Fibroblast of gingiva (primary cell): ENCODE results near the gene SRRM2.

Source experiments
- DNase-seq: peaks from one replicate; pipeline ENCODE4 v3.0.0-alpha.2; 2011; ENCODE audit warnings: low read depth

SRRM2 gene

GRCh38 chr16:2739625-2740430, 12.6 kb upstream of the SRRM2 start:
- no peak for DNase-seq

- DNase-seq = no peak
These were observed 12.0 kb upstream of the SRRM2 start for GRCh38 chr16:2740476-2740875.

GRCh38 chr16:2741168-2741567, 11.3 kb upstream of the SRRM2 start:
- no peak for DNase-seq

- no peak for DNase-seq
These were observed 10.0 kb upstream of the SRRM2 start for GRCh38 chr16:2742323-2743006.

- DNase-seq = no peak
These were observed 9.2 kb upstream of the SRRM2 start for GRCh38 chr16:2743007-2743810.

GRCh38 chr16:2744711-2745110, 7.7 kb upstream of the SRRM2 start:
- DNase-seq = no peak

- no peak for DNase-seq
These were observed 7.1 kb upstream of the SRRM2 start for GRCh38 chr16:2745116-2745890.

- no peak for DNase-seq
These were observed 6.5 kb upstream of the SRRM2 start for GRCh38 chr16:2745961-2746360.

- no peak for DNase-seq
These were observed 3.5 kb upstream of the SRRM2 start for GRCh38 chr16:2748757-2749455.

- DNase-seq = no peak
These were observed 3.0 kb upstream of the SRRM2 start for GRCh38 chr16:2749476-2749875.

- no peak for DNase-seq
These were observed 2.5 kb upstream of the SRRM2 start for GRCh38 chr16:2749936-2750335.

GRCh38 chr16:2751577-2752034, 832 bp upstream of the SRRM2 start:
- DNase-seq = no peak

- DNase-seq = peak; percentile 79
These were observed 653 bp downstream of the SRRM2 start for GRCh38 chr16:2752850-2753732.

GRCh38 chr16:2753733-2754020, 1.2 kb downstream of the SRRM2 start:
- DNase-seq = no peak

- no peak for DNase-seq
These were observed 2.7 kb downstream of the SRRM2 start for GRCh38 chr16:2755158-2755557.

GRCh38 chr16:2756288-2757015, 4.0 kb downstream of the SRRM2 start:
- no peak for DNase-seq

- no peak for DNase-seq
These were observed 4.9 kb downstream of the SRRM2 start for GRCh38 chr16:2757344-2757743.

- no peak for DNase-seq
These were observed 9.0 kb downstream of the SRRM2 start for GRCh38 chr16:2761472-2761871.

GRCh38 chr16:2761886-2762583, 9.6 kb downstream of the SRRM2 start:
- no peak for DNase-seq
